GM19328 (cell line): ENCODE data around the gene STIM2.

ENCODE experiments used
- ATAC-seq: cut with Tn5 transposase; IDR thresholded peaks from one replicate; pipeline ENCODE4 v1.9.1; 2021; ENCODE audit warnings: mild to moderate bottlenecking, moderate library complexity; ENCODE audit not compliant: unreplicated experiment

STIM2 gene

DNA sequence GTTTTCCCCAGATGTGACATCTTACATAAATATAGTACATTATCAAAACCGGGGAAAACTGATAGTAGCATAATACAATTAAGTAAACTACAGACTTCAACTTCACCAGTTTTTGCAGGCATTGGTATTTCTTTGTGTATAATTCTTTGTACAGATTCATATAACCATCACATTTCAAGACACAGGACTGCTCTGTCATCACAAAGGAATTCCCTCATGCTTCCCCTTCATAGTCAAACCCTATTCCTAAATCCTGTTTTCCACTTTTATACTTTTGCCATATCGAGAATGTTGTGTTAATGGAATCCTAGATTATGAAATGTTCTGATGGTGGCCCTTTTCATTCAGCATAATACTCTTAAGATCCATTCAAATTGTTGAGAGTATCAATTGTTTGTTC, 36.0 kb downstream of the STIM2 start:
- ATAC-seq: no peak

DNA sequence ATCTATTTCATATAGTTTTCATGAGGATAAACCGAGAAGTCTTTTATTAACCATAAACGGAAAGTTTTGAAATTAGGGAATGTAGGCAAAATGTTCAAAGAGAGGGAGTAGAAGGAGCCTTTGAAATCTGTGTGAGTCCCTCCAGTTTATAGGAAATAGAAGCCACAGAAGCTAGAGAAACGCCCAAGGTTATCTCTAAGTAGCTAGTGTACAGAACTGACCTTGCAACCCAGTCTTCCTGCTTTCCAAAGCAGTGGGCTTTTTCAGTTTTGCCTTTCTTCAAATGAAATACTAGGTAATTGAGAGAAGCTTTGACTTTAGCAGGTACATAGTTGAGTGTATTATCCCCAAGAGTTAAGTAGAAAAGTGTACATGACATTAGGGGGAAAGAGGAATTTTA, 39.4 kb downstream of the STIM2 start:
- ATAC-seq: no peak

DNA sequence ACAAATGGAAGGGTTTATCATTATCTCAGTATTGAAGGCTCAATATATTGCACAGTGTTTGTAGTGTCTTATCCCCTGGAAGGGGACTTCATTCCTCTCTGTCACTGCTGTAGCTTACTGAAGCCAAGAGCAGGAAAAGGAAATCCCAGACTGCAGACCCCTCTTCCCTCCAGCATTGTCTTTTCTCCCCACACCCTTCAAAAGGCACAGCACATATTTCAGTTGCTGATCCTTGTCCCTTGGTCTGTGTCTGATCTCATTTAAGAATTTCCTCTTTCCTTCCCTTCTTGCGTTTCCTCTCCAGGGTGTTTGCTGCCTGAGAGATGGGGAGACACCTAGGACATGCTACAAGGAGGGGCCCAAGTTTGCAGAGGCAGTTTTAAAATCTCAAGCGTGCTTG, 40.1 kb downstream of the STIM2 start:
- ATAC-seq: no peak

DNA sequence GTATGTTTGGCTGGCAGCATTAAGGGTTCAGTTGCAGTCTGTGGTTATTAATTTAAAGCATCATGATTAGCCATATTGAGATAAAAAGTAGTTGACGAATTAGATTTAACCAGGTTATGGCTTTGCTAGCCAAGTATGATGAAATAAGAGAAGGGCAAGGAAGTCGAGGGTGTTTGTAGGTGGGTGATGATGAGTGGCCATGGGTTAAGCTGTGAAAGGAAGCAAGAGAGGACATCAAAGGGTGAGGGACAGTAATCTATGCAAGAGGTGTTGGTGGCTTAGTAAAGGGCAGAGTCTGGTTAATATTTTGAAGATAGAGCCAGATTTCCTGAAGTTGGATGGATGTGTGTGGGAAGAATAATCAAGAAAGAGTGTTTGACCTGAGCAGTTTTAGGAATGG, 44.5 kb downstream of the STIM2 start:
- ATAC-seq: no peak

DNA sequence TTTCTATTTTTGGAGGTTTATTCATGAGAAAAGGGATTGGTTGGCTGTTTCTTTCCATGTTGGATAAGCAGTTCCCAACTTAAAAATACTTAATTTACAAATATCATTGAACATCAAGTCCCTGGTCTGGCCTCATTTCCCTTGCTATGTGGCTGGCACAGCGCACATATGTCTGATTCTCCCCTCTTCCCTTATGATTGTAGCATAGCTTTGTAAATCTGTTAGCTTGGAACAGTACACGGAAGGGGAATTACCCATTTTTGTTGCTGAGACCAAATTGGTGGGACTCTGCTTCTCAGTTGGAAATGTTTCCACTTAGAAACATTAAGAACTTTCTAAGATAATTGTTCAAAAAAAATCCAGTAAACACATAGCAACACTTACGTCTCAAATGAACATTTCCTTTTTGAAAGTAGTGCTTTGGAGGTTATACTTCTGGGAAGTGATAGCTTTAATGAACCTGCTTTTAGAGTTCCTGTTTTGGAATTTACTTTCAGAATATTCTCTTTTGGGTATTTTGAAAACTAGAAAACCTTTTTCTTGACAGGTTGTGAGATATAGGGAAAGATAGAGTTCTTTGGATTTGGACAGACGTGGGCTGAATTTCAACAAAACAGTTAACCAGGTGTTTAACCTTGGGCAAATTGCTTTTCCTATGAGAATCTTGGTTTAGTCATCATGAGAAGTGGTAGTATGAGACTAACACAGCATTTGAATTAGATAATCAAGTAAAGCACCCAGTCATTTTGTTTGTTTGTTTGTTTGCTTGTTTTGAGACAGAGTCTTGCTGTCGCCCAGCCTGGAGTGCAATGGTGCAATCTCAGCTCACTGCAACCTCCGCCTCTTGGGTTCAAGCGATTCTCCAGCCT, 47.3 kb downstream of the STIM2 start:
- no peak for ATAC-seq

DNA sequence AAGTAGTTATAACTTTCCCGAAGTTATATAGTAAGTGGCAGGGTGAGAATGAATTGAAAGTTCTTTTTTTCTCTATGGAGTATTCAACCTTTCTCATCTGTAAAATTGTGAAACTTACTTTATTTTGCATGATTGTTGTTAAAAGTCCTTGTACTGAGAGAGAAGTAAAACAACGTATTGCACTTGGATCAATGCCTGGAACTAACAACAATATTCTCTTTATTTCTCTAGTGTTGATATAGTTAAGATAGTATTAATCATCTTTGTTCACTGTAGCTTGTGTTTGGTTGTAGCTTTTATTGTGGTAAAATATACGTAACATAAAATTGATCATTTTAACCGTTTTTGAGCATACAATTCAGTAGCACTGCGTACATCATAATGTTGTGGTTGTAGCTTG, 48.7 kb downstream of the STIM2 start:
- ATAC-seq: no peak

DNA sequence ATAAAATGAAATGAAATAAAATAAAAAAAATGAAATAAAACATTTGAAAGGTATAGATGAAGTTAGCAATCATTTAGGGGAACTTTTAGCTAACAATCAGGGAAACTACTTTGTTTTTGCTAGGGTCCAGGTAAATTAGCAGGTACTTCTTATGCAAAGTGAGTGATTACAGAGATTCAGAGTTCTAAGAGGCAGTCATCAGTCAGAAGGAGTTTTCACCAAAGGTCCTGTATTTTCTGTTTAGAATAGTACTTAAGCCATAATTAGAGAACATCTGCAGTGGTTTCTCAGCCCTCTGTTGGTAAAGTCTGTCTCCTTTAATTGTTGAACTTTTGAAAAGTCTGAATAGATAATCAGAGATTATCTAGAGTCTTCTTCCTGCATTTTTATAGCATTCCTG, 50.6 kb downstream of the STIM2 start:
- no peak for ATAC-seq

DNA sequence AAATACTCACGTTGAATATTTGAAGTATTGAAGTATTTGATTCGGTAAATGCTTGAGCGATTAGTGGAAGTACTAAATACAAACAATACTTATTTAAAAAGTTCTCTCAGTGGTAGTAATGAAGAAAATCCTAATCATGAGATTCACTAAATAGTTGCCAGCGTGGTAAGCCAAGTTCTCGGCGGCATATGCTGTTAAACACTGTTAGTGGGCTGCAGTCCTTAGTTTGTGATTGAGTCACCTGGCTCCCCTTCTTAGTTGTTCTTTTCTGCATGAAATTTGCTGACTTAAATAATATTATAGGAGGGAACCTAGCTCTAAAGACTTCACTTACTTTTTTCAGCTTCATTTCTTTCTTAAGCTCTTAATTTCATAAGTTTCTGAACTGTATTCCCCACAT, 51.4 kb downstream of the STIM2 start:
- no peak for ATAC-seq

DNA sequence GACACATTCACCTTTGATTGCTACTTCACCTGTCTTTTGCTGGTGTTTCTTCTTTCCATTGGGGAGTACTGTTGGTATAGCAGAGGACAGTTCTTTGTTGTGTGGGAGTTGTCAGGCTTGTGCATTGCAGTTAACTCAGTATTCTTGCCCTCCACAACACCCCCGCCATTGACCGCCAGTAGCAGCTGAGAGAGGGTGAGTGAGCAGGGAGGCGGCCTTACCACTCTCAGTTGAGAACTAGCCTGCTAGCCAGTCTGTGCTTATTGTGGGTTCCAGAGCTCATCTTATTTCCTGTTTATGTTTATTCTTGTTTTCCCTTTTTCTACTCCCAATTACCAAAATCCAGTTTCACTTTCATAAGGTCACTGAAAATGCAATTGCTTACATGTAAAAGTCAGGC, 52.2 kb downstream of the STIM2 start:
- no peak for ATAC-seq

DNA sequence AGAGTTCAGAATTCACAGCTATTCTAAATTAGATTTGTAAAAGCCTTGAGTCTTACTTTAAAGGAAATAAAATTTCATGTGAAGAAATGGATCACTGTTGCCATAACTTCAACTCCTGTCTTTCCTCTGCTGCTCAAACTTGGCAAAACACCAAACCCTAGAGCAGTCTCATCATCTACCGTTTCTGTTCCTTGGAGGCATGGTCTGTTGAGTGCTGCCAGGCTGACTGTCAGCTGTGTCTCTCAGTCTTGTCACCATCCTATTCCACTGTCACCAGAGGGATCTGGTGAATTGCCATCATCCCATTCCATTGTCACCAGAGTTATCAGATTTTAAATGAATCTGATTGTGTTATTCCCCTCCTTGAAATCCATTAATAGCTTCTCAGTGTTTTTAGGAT, 55.6 kb downstream of the STIM2 start:
- no peak for ATAC-seq

DNA sequence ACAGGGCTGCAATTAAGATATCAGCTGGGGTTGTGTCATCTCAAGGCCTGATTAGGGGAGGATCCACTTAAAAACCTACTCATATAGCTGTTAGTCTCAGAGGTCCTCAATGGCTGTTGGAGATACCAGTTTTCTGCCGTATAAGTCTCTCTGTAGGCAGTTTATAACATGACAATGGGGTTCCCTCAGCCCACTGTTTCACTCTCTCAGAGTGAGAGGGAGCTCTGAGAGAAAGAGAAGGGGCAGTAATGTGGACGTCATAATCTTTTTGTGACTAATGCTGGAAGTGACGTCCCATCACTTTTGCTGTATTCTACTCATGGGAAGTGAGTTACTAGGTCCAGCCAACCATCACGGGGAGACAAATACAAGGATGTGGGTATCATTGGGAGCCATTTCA, 70.3 kb downstream of the STIM2 start:
- no peak for ATAC-seq

DNA sequence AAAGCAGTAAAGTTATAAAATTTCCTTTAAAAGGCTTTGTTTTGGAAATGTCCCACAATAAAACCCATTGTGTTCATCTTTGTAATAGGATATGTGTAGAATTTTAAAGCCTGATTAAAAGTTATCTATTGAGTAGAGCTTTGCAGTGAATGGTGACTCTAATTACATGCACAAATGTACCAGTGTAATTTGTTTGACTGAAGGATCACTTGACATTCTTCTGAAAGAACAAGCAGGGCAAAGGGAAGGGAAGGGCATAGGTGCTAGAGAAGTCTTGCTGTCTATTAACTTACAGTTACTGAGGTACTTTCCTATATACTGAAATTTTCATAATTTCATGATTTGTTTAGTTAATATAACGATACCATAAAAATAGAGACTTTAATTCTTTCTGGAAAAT, 70.8 kb downstream of the STIM2 start:
- ATAC-seq: no peak

DNA sequence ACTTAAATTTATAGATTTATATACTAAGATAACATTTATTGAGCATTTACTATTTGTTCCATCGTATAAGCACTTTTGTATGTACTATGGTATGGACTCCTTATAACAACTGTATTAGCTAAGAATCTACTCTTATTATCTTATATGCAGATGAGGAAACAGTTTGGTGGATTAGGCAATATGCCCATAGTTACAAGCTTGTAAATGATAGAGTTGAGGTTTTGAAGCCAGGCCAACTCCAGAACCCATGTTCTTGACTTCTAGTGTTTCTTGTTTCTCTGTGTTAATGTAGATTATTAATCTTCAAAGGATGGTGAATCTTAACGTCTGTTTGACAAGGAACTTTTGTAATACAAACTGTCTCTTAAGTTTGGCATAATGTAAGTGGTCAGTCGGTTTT, 71.3 kb downstream of the STIM2 start:
- ATAC-seq: no peak

DNA sequence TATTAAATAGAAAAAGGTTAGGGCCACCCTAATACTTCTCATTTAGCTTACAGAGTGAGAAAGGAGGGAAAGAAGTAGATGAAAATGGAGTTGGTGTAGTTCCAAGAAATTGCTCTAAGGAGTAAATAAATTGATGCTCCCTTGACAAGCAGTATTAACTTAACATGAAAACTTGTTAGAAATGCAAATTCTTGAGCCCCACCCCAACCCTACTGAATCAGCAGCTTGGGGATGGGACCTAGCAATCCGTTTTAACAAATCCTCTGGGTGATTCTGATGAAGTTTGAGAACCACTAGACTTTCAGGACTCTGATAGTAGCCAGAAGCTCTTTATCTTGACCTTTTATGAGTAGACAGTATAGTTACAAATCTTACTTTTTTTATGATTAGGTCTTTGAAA, 74.8 kb downstream of the STIM2 start:
- no peak for ATAC-seq

DNA sequence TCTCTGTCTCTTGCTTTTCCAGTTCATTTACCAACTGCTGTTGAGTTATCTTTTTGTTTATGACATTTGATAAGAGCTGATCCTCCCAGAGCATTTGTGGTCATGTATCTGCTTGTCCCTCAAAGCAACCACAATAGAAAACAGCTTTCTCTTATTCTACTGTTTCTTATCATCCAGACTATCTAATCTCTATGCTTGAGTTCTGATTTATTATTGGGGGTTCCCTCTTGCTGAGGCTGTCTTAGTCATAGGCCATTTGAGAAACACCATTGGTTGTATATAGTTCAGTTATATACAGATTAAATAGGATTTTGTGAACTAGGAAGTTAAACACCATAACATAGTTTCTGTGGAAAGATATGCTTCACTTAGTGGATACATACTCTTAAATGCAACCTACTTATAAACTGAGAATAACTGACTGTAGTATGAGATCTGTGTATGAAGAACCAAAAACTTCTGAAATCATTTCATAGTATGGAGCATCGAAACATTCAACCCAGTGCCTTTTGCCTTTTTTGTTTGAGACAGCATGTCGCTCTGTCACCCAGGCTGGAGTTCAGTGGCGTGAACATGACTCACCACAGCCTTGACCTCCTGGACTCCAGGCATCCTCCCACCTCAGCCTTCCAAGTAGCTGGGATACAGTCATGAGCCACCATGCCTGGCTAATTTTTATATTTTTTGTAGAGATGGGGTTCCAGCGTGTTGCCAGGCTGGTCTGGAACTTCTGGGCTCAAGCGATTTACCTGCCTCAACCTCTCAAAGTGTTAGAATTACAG, 75.8 kb downstream of the STIM2 start:
- no peak for ATAC-seq

DNA sequence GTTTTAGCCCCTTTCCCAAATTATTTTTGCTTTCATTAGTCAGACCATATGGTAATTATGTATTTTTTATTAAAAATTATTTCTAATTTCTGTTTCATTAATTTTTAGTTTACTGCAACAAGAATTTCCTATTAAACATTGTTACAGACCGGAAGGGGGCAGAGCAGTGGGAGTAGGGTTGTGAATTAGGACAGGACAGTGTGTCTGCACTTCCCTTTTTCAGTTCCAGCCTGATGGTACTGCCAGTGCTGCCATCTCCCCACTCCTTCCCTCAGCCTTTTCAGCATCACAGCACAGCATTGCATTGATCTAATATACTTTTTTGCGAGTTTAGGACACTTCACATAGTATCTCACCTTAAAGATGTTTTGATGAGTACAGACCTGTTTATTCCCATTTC, 76.5 kb downstream of the STIM2 start:
- ATAC-seq: no peak

DNA sequence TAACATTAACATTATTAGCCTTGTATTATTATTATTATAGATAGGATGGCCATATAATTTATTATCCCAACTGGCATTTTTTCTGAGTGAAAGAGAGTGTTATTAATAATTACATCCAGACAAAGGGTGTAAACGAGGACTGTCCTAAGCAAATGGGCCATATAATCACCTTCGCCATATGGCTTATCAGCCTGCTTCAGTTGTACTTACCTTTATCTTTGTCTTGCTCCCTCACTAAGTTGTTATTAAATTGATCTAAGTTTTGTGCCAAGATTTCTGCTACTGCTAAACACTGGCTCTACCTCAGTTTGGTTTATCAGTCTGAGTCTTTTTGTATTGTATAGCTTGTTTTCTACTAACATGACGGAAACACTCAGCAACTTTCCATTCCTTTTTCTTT, 76.9 kb downstream of the STIM2 start:
- ATAC-seq: no peak

DNA sequence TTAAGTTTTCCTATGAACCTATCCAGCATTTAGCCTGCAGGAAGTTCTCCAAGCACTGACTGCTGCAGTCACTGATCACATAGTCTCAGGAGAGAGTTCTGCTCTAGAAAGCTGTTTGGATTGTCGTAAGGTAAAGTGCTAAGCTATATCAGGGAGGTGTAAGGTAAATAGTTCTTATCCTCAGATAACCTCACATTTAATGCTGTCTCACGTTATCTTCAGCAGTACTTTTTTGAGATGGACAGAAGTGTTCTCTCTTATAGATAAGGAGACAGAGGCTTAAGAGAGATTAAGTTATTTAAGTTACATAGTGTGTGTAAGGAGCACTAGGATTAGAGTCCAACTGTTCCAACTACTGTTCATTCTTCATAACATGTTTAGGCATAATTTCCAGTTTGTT, 77.9 kb downstream of the STIM2 start:
- no peak for ATAC-seq

DNA sequence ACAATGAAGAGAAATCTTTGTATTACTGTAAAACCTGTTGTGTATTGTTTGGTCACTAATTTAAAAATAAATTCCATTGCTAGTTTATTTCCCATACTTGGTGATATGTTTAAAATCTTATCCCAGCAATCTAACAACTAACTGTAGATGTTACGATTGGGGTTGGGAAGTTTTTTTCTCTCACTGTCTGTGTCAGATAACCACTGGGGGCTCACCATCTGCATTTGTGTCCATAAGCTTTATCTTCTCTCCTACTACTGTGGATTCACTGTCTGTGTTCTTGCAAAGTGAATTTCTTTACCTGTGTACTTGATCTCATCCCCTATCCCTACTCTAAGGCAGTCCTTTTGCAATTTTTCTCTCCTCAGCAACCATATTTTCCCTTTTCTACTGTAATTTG, 81.3 kb downstream of the STIM2 start:
- ATAC-seq: no peak

DNA sequence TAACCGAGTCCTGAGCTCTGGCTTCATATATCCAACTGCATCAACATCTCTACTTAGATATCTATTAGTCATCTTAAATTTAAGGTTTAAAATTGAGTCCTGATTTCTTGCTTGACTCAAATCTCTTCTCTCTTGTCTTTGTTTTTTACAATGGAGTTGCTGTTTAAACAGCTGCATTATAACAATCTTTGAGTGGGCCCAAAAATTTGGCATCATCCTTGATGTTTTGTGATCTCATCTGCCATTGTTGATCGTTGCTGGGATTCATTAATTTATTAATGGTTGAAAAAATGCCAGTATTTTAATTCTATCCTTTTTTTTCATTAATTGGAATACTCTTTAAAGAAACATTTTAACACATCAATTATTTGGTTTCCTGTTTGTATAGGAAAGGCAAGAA, 82.2 kb downstream of the STIM2 start:
- ATAC-seq: no peak

DNA sequence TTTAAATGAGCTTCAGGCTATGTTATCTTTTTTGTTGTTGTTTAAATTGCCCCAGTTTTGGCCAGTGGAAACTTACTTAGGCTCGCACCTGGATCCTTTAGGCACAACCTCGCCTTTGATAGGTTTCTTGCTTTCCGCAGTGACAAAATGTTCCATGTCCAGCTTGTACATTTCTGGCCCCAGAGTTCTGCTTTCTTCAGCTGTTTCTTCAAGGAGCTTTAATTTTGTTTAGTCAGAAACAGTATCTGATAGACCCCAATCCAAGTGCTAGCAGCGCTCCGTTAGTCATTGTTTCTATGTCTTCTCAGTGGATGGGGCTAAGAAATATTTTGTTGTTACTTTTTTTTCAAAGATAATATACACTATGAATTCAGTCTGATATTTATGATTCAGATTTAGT, 82.8 kb downstream of the STIM2 start:
- no peak for ATAC-seq

DNA sequence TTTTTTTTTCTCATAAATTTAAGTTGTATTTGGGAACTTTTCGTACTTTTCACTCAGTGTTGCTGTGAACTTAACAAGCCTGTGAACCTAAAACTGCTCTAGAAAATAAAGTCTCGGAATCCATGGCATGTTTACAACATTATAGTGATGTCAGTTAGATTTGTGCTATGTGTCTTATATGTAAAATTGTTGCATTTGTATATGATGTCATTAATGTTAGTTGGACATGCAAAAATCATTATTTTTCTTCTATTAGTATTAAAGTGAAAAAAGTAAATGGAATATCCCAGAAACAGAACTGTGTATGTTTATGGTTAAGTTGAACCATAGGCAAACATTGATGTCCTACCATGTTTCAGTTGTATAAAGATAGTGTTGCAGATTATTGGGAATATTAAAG, 85.2 kb downstream of the STIM2 start:
- no peak for ATAC-seq
